AG04450 (cell line): Measurements from ENCODE around the gene RIN3. TPM values are rescaled to one million over a fixed set of nuclear protein-coding genes. Genes with fewer than 3 reads are reported as not detected.

ENCODE experiments used
- CTCF ChIA-PET: fragments of 300-600, 350-600 bp; formaldehyde crosslinking; extraction: SDS; loops from one replicate; lab custom pipeline; 2022; ENCODE audit warnings: antibody characterized with exemption, inconsistent platforms; lab: Charles Lee
- POLR2A ChIA-PET: fragments of 350-600 bp; formaldehyde crosslinking; extraction: SDS; loops from one replicate; lab custom pipeline; 2021; ENCODE audit warnings: antibody characterized with exemption, inconsistent platforms; lab: Yijun Ruan, JAX
- DNase-seq: peaks from one replicate; pipeline ENCODE4 v3.0.0-alpha.2; 2011; ENCODE audit warnings: low read depth, low spot score
- H3K27ac ChIP-seq: one replicate; pipeline ENCODE4 v1.5.1; 2012; ENCODE audit warnings: low read depth, low read length, control low read depth
- H3K27me3 ChIP-seq: one replicate; pipeline ENCODE4 v1.6.0; 2012; ENCODE audit warnings: low read length; ENCODE audit not compliant: control insufficient read depth, insufficient read depth
- H3K4me3 ChIP-seq: 2 replicates; pipeline ENCODE4 v1.5.1; 2011; ENCODE audit warnings: mild to moderate bottlenecking, low read depth, low read length, control low read depth
- H3K9me3 ChIP-seq: 2 replicates; pipeline ENCODE4 v1.5.1; 2012; ENCODE audit warnings: low read length; ENCODE audit not compliant: control insufficient read depth, insufficient read depth
- polyA plus RNA-seq: library from polyadenylated mRNA; depleted of rRNA; stranded (reverse); fragments of >200 nt; gene quantifications from 2 replicates; pipeline ENCODE4 v1.2.3, GENCODE V29; 2011
- TF ChIP-seq, protein P1 (sequence below): IDR thresholded peaks from 2 replicates; pipeline ENCODE4 v1.5.1; 2011; ENCODE audit warnings: low read depth, low read length, control low read depth, inconsistent platforms

The RIN3 gene
- polyA plus RNA-seq, 1 experiment = 3.7 TPM

DNA sequence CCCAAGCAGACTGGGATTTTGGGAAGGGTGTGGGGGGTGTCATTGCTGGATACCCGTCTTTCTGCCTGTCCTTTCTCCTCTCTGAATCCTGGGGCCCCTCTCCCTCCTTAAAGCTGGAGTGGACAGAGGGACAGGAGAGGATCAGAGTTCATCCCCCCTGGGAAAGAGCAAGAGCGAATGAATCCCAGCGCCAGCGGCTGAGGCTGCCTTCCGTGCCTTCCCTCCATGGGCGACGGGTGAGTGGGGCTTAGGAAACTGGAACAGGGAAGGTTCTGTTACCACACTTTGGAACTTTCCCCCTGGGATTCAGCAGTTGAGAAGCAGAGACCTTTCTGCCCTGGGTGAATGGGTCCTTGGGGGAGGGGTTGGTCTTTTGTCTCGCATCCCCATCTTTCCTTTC is 16.2 kb upstream of the RIN3 start:
- TF ChIP-seq, protein P1, sequence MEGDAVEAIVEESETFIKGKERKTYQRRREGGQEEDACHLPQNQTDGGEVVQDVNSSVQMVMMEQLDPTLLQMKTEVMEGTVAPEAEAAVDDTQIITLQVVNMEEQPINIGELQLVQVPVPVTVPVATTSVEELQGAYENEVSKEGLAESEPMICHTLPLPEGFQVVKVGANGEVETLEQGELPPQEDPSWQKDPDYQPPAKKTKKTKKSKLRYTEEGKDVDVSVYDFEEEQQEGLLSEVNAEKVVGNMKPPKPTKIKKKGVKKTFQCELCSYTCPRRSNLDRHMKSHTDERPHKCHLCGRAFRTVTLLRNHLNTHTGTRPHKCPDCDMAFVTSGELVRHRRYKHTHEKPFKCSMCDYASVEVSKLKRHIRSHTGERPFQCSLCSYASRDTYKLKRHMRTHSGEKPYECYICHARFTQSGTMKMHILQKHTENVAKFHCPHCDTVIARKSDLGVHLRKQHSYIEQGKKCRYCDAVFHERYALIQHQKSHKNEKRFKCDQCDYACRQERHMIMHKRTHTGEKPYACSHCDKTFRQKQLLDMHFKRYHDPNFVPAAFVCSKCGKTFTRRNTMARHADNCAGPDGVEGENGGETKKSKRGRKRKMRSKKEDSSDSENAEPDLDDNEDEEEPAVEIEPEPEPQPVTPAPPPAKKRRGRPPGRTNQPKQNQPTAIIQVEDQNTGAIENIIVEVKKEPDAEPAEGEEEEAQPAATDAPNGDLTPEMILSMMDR = no peak
- ChIA-PET CTCF (no interaction called here), POLR2A (no interaction called here)
- no peaks in the 10 kb centered on the region for H3K27me3 ChIP-seq
- H3K9me3 ChIP-seq = no peaks in the 10 kb centered on the region
- DNase-seq = no peak
- no peak overlapping the region for H3K4me3 ChIP-seq
- H3K27ac ChIP-seq = no peak overlapping the region

DNA sequence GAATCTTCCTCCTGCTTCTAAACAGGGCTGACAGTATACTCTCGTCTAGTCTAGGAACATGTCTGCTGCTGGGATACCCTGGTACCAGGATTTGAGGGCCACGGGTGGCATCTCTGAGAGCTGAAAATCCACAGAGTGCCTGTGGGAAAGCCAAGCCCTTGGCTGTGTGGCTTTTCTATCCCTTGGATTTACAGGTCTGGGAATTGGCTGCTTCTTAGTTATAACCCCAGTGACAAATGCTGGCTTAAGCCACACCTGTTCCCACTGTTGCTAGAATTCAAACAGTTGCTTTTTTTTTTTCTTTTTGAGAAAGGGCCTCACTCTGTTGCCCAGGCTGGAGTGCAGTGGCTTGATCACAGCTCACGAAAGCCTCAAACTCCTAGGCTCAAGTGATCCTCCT is 14.3 kb upstream of the RIN3 start:
- POLR2A ChIA-PET = no interaction called here
- CTCF ChIA-PET = interaction anchor here (1.2 to 1.5 kb wide), 2 partner anchors 42 to 182 kb away, joined by 3 to 8 read pairs; no protein-coding TSS in a partner anchor
- Histone ChIP-seq H3K9me3 (no peaks in the 10 kb centered on the region), H3K27ac (no peak overlapping the region), H3K27me3 (no peaks in the 10 kb centered on the region), H3K4me3 (no peak overlapping the region)
- DNase-seq = no peak
- TF ChIP-seq, protein P1 = no peak

DNA sequence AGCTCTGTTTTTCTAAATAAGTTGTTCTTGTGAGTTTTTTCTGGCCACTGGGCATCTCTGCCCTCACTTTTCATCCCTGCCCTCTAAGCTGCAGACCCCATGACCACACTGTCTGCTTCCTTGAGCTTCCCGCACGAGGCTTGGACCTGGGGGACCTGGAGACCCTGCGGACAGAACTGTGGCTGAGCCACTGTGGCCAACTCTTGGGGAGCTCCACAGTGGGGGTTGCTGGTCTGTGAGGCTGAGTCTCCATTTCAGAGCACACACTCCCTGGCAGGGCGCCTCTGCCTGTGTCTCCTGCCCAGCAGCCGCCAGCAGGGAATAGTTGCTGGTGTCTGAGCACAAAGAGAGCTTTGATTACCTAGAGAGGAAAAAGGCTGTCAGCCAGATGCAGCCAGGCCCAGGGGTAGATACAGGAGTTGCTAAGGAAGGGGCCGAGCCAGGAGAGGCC is 13.1 kb upstream of the RIN3 start:
- ChIA-PET CTCF (interaction anchor here (0.6 to 1.5 kb wide), 2 partner anchors 181 to 1327 kb away, joined by 3 to 8 read pairs; no protein-coding TSS in a partner anchor), POLR2A (no interaction called here)
- TF ChIP-seq, protein P1 = no peak
- H3K27me3 ChIP-seq = no peaks in the 10 kb centered on the region
- H3K4me3 ChIP-seq = no peak overlapping the region
- H3K9me3 ChIP-seq = no peaks in the 10 kb centered on the region
- H3K27ac ChIP-seq = no peak overlapping the region
- DNase-seq = no peak

DNA sequence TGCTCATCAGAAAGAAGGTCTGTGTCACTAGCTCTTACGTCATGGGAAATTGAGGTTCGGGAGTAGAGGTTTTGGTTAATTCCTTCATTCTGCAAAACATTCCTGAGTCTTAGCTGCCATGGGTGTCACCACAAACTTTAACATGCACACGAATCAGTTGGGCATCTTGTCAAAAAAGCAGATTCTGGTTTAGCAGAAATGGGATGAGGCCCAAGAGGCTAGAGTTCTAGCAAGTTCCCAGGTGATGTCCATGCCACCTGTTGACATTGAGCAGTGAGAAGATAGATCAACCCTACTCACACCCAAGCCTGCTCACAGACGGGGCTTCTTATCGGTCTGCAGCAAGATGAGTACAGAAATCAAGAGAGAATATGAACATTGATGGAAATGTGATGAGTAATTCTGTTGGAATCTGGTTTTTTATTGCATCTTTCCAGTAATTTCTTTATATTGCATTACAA is 11.7 kb upstream of the RIN3 start:
- Histone ChIP-seq H3K4me3 (no peak overlapping the region), H3K9me3 (no peaks in the 10 kb centered on the region; the same call in 1 of the 2 replicates), H3K27me3 (no peaks in the 10 kb centered on the region), H3K27ac (no peak overlapping the region)
- CTCF ChIA-PET = no interaction called here
- POLR2A ChIA-PET = no interaction called here
- DNase-seq = no peak
- TF ChIP-seq, protein P1 = no peak

DNA sequence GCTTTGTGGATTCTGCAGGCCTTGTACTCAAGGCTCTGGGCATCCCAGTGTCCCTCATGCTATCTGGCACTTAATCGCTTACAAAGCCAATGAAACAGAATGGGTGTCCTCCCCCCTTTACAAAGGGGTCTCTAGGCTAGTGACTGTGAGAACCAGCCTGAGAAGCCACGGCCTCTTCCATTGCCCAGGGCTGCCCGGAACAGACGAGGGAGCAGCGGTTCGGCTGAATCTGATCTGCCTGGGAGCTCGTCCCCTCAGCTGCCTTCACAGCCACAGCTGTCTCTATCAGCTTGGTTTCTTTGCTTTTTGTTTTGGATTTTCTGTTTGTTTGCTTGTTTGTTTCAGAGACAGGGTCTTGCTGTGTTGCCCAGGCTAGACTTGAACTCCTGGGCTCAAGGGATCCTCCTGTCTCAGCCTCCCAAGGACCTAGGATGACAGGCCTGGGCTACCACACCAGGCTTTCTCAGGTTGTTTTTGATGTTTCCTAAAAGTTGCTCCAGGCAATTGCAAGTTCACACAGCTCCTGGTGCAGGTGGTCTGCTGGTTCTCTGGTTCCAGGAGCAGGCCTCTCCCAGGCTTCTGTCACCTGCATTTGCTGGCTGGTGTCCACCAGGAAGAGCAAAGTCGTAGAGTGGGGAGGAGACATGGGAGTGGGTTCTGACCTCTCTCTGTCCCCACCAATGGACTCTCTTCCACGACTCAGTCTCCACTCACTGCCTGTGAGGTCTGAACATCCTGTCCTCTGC is 10.9 kb upstream of the RIN3 start:
- ChIA-PET CTCF (no interaction called here), POLR2A (interaction anchor here (0.5 kb wide), 1 partner anchor 578 kb away, joined by 3 read pairs; no protein-coding TSS in a partner anchor)
- no peak overlapping the region for H3K27ac ChIP-seq
- H3K27me3 ChIP-seq = no peaks in the 10 kb centered on the region
- TF ChIP-seq, protein P1 = no peak
- DNase-seq = no peak
- H3K9me3 ChIP-seq = no peaks in the 10 kb centered on the region; the same call in 1 of the 2 replicates
- no peak overlapping the region for H3K4me3 ChIP-seq
